Measurements from ENCODE around the gene CYP1A1.
"Not testable (repeated sequence)": the region's sequence is repeated elsewhere in the genome, so short reads cannot be mapped to it uniquely, and the experiment has no call there.

- not testable (repeated sequence) for TF ChIP-seq CTCF, POLR2AphosphoS5, EP300 (IDR thresholded peaks at IDR 0.05)
Measured at GRCh38 chr15:74728699-74729098, 3.4 kb upstream of the CYP1A1 start.

All from stomach (tissue), 4 donors.